GM12878 (cell line): Measurements from ENCODE around the gene ZBTB18.

ENCODE experiments used
- CTCF ChIP-seq, 3 experiments: IDR thresholded peaks in 2 of 3; conservative IDR thresholded peaks in 1 of 3; 2 replicates each; pipeline ENCODE4 v1.5.1; 2011; ENCODE audit warnings: low read depth in 3 of 3, low read length in 3 of 3, mild to moderate bottlenecking in 3 of 3, control low read depth in 2 of 3, moderate library complexity in 2 of 3, inconsistent platforms in 1 of 3, mixed read lengths in 1 of 3; ENCODE audit not compliant: control insufficient read depth in 2 of 3, insufficient read depth in 1 of 3; ENCODE audit errors: extremely low read depth in 1 of 3
- CUX1 ChIP-seq: IDR thresholded peaks from 2 replicates; pipeline ENCODE4 v1.6.1; 2012; ENCODE audit warnings: improper control_type of control experiment, low read depth, low read length; ENCODE audit not compliant: insufficient replicate concordance
- E2F8 ChIP-seq: fragments of 450-650 bp; IDR thresholded peaks from 2 replicates; pipeline ENCODE4 v1.6.1; 2018; ENCODE audit warnings: mild to moderate bottlenecking, low read depth, moderate library complexity; ENCODE audit not compliant: partially characterized antibody
- KDM1A ChIP-seq: fragments of 200-600 bp; sonication (generic); IDR thresholded peaks from 2 replicates; pipeline ENCODE4 v1.6.1; 2016; ENCODE audit warnings: borderline replicate concordance
- MEF2A ChIP-seq: IDR thresholded peaks from 2 replicates; pipeline ENCODE4 v1.6.1; 2011; ENCODE audit warnings: low read depth, mild to moderate bottlenecking, low read length, moderate library complexity; ENCODE audit not compliant: insufficient read depth
- MYC ChIP-seq: IDR thresholded peaks from 2 replicates; pipeline ENCODE4 v1.6.1; 2011; ENCODE audit warnings: mild to moderate bottlenecking, low read length, moderate library complexity, inconsistent platforms; ENCODE audit not compliant: insufficient read depth, insufficient replicate concordance, insufficient read length, severe bottlenecking
- POLR2A ChIP-seq: IDR thresholded peaks from 2 replicates; pipeline ENCODE4 v1.6.1; 2011; ENCODE audit warnings: low read depth, mild to moderate bottlenecking, low read length
- RELA ChIP-seq: fragments of 450-650 bp; IDR thresholded peaks from 2 replicates; pipeline ENCODE4 v1.8.0; 2014; ENCODE audit warnings: borderline replicate concordance; ENCODE audit not compliant: partially characterized antibody
- REST ChIP-seq: IDR thresholded peaks from 2 replicates; pipeline ENCODE4 v1.6.1; 2012; ENCODE audit warnings: mild to moderate bottlenecking, low read depth, low read length
- ZBTB33 ChIP-seq: fragments of 450-650 bp; IDR thresholded peaks from 2 replicates; pipeline ENCODE4 v1.6.1; 2017; ENCODE audit warnings: mild to moderate bottlenecking

- TF ChIP-seq KDM1A (no peak), RELA (no peak), CTCF (IDR thresholded peaks at IDR 0.05 in 2 of 3, conservative IDR thresholded peaks at IDR 0.05 in 1 of 3; ENCODE audit: control insufficient read depth in 2 of 3, extremely low read depth in 1 of 3, insufficient read depth in 1 of 3, low read depth in 3 of 3, low read length in 3 of 3) (no peak), POLR2A (no peak), MYC (no peak), MEF2A (no peak), REST (no peak), E2F8 (no peak), CUX1 (no peak), ZBTB33 (no peak)
Observed at GRCh38 chr1:244010703-244011123, 40.4 kb upstream of the ZBTB18 start.
